Activated CD4-positive, CD25-positive, alpha-beta regulatory T cell treated with anti-CD3 and anti-CD28 coated beads, Interleukin-2, amount 50 U/mL, for 16 hours (primary cell): ENCODE measurements around the gene MEN1.
"Not testable (repeated sequence)": the region's sequence is repeated elsewhere in the genome, so short reads cannot be mapped to it uniquely, and the experiment has no call there.

Experiments used
- DNase-seq: peaks from one replicate; pipeline ENCODE4 v3.0.0-alpha.2; 2020; ENCODE audit warnings: low read depth, low spot score

Gene MEN1

DNA sequence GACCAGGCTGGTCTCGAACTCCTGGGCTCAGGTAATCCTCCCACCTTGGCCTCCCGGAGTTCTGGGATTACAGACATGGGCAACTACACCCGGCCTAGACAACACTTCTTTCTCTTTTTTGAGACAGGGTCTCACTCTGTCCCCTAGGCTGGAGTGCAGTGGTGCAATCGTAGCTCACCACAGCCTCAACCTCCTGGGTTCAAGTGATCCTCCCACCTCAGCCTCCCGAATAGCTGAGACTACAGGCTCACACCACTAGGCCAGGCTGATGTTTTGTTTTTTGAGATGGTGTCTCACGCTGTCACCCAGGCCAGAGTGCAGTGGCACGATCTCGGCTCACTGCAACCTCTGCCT, 35.4 kb upstream of the MEN1 start:
- not testable (repeated sequence) for DNase-seq

DNA sequence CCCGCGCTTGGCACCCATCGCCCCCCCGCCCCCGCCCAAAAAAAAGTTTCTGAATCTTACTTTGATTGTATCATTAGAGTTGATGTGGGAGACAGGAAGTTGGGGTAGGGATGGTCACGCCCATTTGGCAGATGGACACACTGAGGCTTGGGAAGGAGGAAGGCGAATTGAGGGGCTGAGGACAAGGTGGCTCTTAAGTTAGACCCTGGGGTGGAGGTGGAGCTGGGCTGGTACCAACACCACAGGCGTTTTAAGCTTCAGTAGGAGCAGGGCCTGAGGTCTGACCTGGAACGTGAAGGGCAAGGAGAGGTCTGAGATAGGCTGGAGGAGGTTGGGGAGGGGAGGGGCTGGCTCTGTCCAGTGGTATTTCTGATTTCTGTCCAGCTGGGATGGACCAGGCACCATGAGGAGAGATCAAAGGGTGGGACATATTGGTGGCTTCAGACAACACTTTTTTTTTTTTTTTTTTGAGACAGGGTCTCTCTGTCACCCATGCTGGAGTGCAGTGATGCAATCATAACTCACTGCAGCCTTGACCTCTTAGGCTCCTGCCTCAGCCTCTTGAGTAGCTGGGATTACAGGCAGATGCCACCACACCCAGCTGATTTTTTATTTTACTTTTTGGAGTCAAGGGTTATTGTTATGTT, 34.9 kb upstream of the MEN1 start:
- DNase-seq, result no peak

- peak; percentile 34 for DNase-seq
Measured at GRCh38 chr11:64844330-64845128, 34.2 kb upstream of the MEN1 start, which contains the start of gene CDC42BPG. Gene CDC42BPG (minus strand): TSS chr11:64844653. CDS start chr11:64844569, 84 bp downstream.

DNA sequence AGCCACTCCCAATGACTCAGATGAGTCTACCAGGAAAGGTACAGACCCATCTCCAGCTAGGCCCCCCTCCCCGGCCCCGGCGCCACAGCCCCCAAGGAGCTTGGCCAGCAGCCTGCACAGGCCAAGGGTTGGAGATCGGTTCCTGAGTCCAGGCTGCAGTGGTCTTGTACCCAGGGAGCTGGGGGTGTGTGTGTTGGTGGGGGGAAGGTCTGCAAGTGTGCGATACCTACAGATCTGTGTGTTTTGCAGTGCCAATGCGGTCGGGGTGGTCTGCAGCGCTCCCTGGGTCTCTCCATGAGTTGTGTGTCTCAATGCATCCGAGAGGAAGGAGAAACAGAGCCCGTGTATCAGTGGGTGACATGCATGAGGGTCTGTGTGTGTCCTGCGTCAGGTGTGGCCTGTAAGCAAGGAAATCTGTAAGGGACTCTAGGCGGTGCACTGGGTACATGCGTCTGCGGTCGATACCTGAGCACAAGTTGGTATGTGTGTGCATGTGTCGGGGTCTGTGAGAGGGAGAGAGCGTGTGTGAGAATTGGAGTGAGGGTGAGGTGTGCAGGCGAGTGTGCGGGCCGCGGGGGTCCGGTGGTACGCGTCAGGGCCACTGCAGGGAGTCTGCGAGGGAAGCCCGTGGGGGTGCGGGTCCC, 33.5 kb upstream of the MEN1 start:
- DNase-seq, result no peak

DNA sequence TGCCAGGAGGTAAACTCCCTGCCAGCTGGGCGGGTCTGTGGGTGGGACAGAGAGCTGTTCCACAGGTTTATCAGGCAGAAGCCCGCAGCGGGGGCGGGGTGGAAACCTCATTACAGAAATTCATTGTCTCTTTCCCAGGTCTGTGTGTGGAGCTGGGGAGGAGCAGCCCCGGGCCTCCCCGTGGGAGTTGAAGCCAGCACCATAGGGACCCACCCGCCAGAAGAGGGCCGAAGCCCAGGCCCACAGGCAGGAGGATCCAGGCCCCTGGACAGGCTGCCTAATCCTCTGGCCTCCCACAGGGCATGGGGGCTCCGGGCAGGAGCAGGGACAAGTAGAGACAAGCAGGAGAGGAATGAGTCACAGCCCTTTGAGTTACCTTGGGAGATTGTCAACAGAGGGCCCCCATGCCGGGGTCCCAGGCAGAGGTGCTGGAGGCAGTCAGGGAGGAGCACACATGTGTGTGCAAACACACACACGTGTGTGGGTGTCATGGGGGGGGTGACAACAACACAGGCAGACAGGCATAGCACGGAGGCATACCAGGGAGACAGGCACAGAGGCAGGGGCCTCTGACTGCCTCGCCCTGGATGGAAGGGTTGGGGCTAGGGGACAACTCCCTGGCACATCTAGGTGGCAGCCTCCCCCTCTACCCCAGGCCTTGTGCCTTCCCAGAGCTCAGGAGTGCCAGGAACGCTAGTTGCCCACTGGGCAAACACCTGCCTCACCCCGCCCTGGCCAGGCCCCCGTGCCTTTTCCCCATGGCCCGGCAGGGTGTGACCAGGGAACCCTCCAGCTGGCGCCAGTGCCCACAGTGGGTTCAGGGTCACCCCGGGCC, 32.7 kb upstream of the MEN1 start:
- DNase-seq, result no peak

GRCh38 chr11:64842366-64842759, 32.0 kb upstream of the MEN1 start:
- no peak for DNase-seq

GRCh38 chr11:64841592-64842365, 31.4 kb upstream of the MEN1 start:
- DNase-seq, result no peak

DNA sequence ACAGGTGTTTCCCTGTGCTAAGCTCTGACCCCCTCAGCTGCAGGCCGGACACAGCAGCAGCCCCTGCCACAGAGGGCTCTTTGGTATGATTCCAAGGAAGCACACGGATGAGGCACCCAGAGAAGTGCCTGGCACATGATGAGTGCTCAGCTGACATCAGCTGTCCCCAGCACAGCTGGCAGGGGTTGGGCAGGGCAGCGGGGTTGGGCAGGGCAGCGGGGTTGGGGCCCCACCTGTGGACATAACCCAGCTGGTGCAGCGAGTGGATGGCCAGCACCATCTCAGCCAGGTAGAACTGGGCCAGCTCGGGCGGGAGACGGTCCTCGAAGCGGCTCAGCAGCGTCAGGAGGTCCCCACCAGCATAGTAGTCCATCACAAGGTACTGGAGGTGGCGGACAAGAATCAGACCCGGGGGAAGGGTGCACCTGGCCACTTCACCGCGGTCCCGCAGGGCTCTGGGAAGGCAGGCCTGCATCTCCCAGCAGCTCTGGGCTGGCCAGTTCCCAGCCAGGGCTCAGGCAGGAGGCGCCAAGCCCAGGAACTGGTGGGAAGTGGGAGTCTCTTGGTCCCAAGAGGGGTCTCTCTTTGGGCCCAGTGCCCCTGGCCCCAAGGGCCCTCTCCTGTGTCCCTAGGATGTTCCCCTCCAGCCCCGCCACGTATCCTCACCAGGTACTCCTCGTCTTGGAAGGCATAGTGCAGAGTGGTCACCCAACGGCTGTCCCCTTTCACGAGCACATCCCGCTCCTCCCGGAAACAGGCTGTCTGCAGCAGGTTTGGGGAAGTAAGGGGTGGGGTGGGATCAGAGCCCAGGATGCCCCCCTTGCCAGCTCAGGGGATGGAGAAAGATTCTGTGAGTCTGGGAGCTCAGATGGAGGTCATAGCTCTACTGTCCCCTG, 29.8 kb upstream of the MEN1 start:
- no peak for DNase-seq

DNA sequence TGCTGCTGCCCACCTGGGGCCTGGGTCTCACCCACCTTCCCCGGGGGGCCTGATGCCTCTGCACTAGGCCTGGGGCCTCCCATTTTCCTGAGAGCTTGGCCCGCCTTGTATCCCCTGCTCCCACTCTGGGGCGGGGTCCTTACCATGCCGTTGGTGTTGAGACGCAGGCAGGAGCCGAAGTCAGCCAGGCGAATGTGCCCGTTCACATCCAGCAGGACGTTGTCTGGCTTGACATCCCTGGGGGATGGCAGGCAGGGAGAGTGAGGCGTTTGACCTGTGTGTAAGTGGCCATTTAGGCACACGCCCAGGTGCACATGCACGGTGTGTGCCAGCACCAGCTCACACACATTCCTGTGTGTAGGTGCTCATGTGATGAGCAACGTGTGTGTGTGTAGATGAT, 29.0 kb upstream of the MEN1 start:
- DNase-seq, result no peak

GRCh38 chr11:64838600-64839334, 28.4 kb upstream of the MEN1 start:
- no peak for DNase-seq

DNA sequence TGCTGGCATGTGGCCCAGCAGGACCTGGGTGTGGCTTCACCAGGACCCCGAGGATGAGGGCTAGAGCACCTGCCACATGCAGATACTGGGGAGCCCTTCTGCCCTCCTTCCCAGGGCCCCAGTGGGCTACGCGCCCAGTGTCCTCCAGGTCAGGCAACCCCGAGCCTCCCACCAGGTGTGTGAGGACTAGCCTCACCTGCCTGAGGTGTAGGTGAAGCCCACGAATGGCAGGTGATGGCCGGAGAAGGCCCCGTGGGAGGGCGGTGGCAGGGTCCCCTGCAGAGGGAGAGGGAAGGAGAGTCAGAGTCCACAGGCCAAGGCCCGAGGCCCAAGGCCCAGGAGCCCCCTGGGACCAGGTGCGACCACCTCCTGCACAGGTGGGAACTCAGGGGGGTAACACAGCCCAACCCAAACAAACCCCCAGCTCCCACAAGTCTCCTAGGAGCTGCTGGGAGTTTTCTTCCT, 27.6 kb upstream of the MEN1 start:
- no peak for DNase-seq

DNA sequence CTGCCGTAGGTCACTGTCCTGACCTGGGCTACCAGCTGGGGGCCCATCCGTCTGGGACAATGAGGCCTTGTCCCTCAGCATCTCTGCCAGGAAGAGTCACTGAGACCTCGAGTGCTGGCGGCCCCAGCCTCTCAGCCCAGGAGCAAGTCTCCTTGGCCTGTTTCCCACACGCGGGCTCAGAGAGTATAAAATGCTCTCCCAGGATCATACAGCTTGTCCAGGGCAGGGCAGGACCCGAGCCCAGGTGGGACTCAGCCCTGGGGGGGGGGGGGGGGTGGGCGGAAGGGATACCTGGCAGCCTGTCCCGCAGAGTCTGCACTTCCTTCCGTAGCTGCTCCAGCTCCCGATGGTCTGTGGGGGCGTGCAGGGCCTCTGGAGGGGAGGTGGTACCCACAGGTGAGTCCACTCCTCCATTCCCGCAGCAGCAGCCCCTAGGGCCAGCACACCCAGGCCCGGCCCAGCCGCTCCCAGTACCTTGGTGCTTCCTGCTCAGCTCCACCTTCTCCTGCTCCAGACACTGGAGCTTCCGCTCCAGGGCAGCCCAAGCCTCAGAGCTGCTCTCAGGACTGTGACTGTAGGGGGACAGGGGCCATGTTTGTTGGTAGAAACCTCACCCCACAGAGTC, 26.2 kb upstream of the MEN1 start:
- DNase-seq, result no peak

DNA sequence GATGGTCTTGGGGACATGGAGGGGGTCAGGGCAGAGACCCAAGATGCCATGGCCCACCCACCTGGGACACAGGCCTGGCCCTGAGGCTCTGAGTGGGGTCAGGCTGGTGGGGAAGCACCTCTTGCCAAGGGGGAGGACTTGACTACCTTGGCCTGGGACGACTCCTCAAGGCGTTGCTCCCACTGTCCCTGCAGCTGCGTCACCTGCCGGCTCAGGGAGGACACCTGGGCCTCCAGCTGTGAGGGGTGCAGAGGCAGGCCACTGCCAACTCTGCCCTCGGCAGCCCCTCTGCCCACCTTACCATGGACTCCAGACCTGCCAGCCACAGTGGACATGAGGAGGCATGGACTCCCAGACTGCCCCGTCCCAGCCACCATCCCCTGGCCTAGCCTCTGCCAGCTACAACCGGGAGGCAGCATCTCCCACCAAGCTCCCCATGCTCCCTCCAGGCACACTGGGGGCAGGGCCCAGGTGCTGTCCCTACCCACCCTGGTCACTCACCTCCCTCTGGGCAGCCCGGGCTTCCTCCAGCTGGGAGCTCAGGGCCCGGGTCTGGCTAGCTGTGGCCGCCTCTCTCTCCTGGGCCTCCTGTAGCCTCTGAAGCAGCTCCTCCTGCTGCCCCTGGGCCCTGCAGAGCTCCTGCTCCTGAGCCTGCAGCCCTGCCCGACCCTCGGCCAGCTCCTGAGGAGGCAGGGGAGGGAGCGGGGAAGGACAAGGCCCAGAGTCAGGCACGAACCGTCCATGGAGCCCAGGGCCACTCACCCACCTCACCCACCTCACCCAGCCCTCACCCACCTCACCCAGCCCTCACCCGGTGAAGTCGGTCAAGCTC, 25.5 kb upstream of the MEN1 start:
- DNase-seq, result no peak

DNA sequence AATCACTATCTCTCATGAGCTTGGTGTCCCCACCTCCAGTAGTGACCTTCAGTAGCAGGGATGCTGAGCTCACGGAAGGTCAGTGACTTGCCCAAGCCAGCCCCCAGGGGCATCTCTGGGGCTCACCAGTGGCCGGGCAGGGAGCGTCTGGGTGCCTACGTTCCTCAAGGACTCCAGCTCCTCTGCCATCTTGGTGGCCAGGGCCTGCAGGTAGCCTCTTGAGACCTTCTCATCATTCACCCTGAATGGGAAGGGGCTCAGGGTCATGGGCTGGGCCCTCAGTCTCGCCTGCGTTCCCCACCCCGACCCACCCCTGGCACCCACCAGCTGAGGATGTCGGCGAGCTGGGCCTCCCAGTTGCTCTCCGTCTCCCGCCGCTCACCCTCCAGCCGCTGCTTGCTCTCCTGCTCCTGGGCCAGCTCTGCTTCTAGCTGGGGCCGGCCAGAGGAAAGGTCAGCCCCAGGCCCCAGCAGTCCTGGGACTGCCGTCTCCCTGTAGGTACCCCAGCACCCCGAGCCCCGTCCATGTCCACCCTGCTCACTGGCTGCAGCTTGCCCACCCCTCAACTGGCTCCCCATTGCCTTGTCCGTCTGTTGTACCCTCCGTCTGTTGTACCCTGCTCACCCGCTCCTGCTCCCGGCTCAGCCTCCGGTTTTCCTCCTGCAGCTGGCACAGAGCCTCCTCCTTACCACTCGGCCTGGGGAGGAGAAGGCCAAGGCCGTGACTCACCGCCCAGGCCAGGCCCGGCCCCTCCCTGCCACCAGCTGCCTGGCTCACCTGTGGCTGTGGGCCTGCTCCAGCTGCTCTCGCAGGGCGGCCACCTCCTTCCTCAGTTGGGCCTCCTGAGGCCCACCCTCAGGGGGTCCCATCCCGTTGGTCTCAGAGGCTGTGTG, 24.6 kb upstream of the MEN1 start:
- DNase-seq, result no peak

GRCh38 chr11:64834031-64834722, 23.8 kb upstream of the MEN1 start:
- no peak for DNase-seq

DNA sequence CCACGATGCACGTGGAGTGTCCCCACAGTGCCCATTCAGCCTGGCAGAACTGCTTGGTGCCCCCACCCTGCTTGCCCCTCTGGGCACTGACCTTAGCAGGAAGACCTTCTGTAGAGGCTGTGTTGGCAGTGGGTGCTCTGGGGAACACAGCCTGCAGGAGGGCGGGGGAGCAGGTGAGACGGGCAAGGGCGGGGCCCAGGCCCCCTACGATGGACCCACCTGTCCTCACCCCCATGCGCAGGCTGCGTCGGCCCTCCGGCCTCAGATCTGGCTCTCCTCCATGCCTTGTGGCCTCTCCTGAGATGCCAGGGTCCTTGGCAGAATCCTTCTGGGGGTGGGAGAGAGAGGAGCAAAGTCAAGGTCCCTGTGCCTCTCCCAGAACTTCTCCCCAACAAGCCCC, 23.2 kb upstream of the MEN1 start:
- DNase-seq, result no peak

DNA sequence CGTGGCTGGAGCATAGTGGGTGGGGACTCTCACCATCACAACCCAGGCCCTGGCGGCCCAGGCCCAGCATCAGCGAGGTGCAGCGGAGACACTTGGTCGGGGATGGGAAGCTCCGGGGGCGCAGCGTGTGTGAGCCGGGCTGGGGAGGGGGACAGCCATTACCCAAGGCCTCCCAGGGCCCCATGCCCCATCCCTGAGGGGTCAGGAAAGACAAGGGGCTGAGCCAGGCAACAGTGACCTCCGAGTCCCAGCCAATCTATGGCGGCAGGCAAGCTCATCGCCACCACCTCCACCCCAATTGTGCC, 22.8 kb upstream of the MEN1 start:
- no peak for DNase-seq
